Panc1 (cell line): ENCODE measurements around the gene KRT2. TPM values are rescaled to one million over a fixed set of nuclear protein-coding genes. Genes with fewer than 3 reads are reported as not detected.

ENCODE experiments used
- ATAC-seq: fragments of 200-7000 bp; cut with Tn5 transposase; 2 replicates; pipeline ENCODE4 v1.9.1; 2020; ENCODE audit warnings: mild to moderate bottlenecking, moderate library complexity
- BruUV-seq: library from RNA; stranded (reverse); fragments of 400-500 nt; replicated peaks from 2 replicates; lab custom pipeline; 2021; lab: Mats Ljungman, UMichigan
- CTCF ChIA-PET: fragments of 300-600 bp; sonication (Branson Sonifier 250); formaldehyde crosslinking; loops from one replicate; lab custom pipeline; 2022; ENCODE audit warnings: antibody characterized with exemption; lab: Charles Lee
- POLR2A ChIA-PET: fragments of 300-600 bp; sonication (Branson Sonifier 250); formaldehyde crosslinking; loops from one replicate; lab custom pipeline; 2022; ENCODE audit warnings: antibody characterized with exemption; lab: Charles Lee
- DNase-seq: peaks from one replicate; pipeline ENCODE4 v3.0.0-alpha.2; 2010; ENCODE audit warnings: low read depth, low spot score
- H3K27ac ChIP-seq: 2 replicates; pipeline ENCODE4 v1.5.1; 2011; ENCODE audit warnings: mild to moderate bottlenecking, low read length, inconsistent platforms
- H3K27me3 ChIP-seq: fragments of 200-500 bp; sonication (Bioruptor generic); 2 replicates; pipeline ENCODE4 v1.6.0; 2014; ENCODE audit warnings: low read length, inconsistent platforms; ENCODE audit not compliant: control insufficient read depth, insufficient read depth
- H3K36me3 ChIP-seq: fragments of 200-500 bp; sonication (Bioruptor generic); 2 replicates; pipeline ENCODE4 v1.5.1; 2014; ENCODE audit warnings: inconsistent platforms, mild to moderate bottlenecking, low read length, moderate library complexity; ENCODE audit not compliant: control insufficient read depth, insufficient read depth
- H3K4me1 ChIP-seq: 2 replicates; pipeline ENCODE4 v1.5.1; 2011; ENCODE audit warnings: inconsistent platforms, mild to moderate bottlenecking, low read length, moderate library complexity; ENCODE audit not compliant: control insufficient read depth, insufficient read depth
- H3K4me3 ChIP-seq, 2 experiments: 2 replicates each; pipeline ENCODE4 v1.5.1; 2011 to 2012; ENCODE audit warnings: low read depth in 2 of 2, low read length in 2 of 2, mild to moderate bottlenecking in 2 of 2, inconsistent platforms in 1 of 2, moderate library complexity in 1 of 2
- H3K9me3 ChIP-seq: fragments of 200-500 bp; sonication (Bioruptor generic); 2 replicates; pipeline ENCODE4 v1.5.1; 2014; ENCODE audit warnings: low read depth, mild to moderate bottlenecking, inconsistent platforms, low read length, moderate library complexity; ENCODE audit not compliant: control insufficient read depth, insufficient read depth
- POLR2AphosphoS5 ChIP-seq: IDR thresholded peaks from 2 replicates; pipeline ENCODE4 v1.6.1; 2012; ENCODE audit warnings: mild to moderate bottlenecking, low read depth, low read length, moderate library complexity
- REST ChIP-seq, 2 experiments: IDR thresholded peaks; 2 replicates each; pipeline ENCODE4 v1.6.1; 2011 to 2012; ENCODE audit warnings: low read depth in 2 of 2, control low read depth in 1 of 2, low read length in 1 of 2, mild to moderate bottlenecking in 1 of 2, moderate library complexity in 1 of 2; ENCODE audit not compliant: insufficient read depth in 1 of 2
- SIN3A ChIP-seq: IDR thresholded peaks from 2 replicates; pipeline ENCODE4 v1.6.1; 2012; ENCODE audit warnings: low read depth, mild to moderate bottlenecking, low read length, moderate library complexity, borderline replicate concordance; ENCODE audit not compliant: insufficient read depth
- TCF7L2 ChIP-seq: IDR thresholded peaks from 2 replicates; pipeline ENCODE4 v1.6.1; 2011; ENCODE audit warnings: mild to moderate bottlenecking, low read depth, low read length, inconsistent platforms
- in situ Hi-C: cut with HindIII; loops from 2 replicates; pipeline ENCODE4 v1.10.0; 2016; ENCODE audit warnings: low sequenced_read_pairs, low pct_unique_long_range_greater_than_20kb
- intact Hi-C: fragments of 100-400 bp; cut with micrococcal nuclease; formaldehyde crosslinking; loops from one replicate; pipeline ENCODE4 v1.10.0; 2022; ENCODE audit not compliant: unreplicated experiment
- total RNA-seq: library from RNA; stranded (reverse); gene quantifications from one replicate; pipeline ENCODE4 v1.2.1, GENCODE V29; 2021; ENCODE audit not compliant: unreplicated experiment
- TF ChIP-seq, protein P1 (sequence below): fragments of 450-650 bp; IDR thresholded peaks from 2 replicates; pipeline ENCODE4 v1.5.1; 2017; ENCODE audit warnings: mild to moderate bottlenecking

The KRT2 gene
- total RNA-seq, 1 experiment from 2014 or later, result 0.33 TPM

DNA sequence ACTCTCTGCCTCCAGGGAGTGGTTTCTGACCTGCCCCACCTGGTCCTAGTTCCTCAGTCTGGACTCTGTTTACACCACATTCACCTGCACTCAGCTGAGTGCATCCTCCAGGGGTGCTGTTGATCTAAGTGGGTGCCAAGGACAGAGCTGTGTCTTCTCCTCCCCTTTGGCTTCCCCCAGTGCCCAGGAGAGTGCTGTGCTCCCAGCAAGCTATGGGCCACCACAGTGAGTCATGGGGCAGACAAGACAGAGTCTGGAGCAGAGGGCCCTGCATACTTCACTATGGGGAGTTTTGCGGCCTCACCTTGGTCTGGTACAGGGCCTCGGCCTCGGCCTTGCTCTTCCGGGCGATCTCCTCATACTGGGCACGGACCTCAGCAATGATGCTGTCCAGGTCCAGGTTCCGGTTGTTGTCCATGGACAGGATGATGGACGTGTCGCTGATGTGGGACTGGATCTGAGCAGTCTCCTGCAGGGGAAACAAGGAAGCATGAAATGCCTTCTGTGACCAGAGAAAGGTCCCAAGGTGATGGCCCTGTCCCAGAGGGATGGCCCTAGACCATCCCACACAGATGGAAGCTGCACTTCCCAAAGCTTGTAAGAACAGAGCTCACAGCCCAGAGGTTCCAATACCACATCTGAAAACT lies 38.5 kb downstream of the KRT2 start:
- TF ChIP-seq POLR2AphosphoS5, result no peak
- TF ChIP-seq TCF7L2, result no peak
- TF ChIP-seq REST (IDR thresholded peaks at IDR 0.05; ENCODE audit: insufficient read depth in 1 of 2, low read depth in 2 of 2, low read length in 1 of 2), result no peak
- no peak for TF ChIP-seq SIN3A
- TF ChIP-seq, protein P1, sequence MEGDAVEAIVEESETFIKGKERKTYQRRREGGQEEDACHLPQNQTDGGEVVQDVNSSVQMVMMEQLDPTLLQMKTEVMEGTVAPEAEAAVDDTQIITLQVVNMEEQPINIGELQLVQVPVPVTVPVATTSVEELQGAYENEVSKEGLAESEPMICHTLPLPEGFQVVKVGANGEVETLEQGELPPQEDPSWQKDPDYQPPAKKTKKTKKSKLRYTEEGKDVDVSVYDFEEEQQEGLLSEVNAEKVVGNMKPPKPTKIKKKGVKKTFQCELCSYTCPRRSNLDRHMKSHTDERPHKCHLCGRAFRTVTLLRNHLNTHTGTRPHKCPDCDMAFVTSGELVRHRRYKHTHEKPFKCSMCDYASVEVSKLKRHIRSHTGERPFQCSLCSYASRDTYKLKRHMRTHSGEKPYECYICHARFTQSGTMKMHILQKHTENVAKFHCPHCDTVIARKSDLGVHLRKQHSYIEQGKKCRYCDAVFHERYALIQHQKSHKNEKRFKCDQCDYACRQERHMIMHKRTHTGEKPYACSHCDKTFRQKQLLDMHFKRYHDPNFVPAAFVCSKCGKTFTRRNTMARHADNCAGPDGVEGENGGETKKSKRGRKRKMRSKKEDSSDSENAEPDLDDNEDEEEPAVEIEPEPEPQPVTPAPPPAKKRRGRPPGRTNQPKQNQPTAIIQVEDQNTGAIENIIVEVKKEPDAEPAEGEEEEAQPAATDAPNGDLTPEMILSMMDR, result no peak
- in situ Hi-C loops (no loop called here), intact Hi-C loops (no loop called here)
- Histone ChIP-seq H3K27me3 (peaks cover 8% of the 10 kb centered on the region), H3K9me3 (no peaks in the 10 kb centered on the region), H3K27ac (no peak overlapping the region), H3K4me3 (no peak overlapping the region), H3K36me3 (no peaks in the 10 kb centered on the region), H3K4me1 (no peaks in the 10 kb centered on the region)
- CTCF ChIA-PET, result no interaction called here
- no peak for DNase-seq
- no TSS peak for BruUV-seq
- ATAC-seq, result no peak
- POLR2A ChIA-PET, result no interaction called here

DNA sequence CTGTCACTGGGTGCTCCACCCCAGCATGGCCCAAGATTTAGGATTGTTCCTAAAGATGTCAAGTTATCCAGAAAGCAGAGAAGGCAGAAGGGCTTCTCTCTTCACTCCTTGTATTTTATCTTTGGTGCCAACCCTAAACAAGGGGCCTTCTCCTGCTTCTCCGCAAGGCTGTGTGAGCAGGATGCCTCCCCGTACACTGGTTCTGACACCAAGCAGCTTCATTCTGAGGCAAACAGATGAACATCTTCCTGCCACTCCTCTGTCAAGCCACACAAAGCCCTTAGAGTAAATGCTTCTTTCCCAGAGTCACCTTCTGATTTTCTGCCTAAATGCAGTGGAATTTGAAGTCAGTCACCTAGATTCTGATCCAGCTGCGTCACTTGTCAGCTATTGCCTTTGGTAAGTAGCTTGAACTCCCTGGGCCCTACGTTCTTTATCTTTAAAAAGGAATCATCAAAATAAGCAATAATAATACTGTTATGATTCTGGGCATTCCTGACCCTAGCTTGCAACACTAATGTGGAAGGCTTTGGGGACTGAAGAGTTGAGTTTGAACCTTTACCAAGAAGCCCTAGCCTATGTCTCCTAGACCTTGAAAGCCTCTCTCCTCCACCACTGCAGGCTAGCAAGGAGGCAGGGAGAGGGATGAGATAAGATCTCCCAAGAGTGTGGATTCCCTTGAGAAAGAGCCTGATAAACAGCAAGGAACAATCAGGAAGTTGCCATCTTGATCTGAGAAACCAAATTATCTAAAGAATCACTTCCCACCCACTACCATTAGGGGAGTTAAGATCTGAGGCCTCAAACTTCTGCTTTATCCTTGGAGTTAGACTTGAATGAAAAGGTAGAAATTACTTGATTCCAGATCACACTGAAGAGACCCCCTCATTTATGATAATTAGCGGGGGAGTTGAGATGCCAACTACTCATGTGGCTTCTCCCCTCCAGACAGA lies 39.3 kb downstream of the KRT2 start:
- Histone ChIP-seq H3K27ac (no peak overlapping the region), H3K36me3 (no peaks in the 10 kb centered on the region), H3K4me1 (no peaks in the 10 kb centered on the region), H3K9me3 (no peaks in the 10 kb centered on the region), H3K27me3 (peaks cover 8% of the 10 kb centered on the region), H3K4me3 (no peak overlapping the region)
- CTCF ChIA-PET, result no interaction called here
- in situ Hi-C loops (no loop called here), intact Hi-C loops (no loop called here)
- TF ChIP-seq POLR2AphosphoS5 (no peak), SIN3A (no peak), TCF7L2 (no peak), REST (IDR thresholded peaks at IDR 0.05; ENCODE audit: insufficient read depth in 1 of 2, low read depth in 2 of 2, low read length in 1 of 2) (no peak)
- TF ChIP-seq, protein P1, result no peak
- DNase-seq, result no peak
- POLR2A ChIA-PET, result no interaction called here
- no TSS peak for BruUV-seq
- no peak for ATAC-seq
